HepG2 (cell line): ENCODE results near the gene TFF1. TPM values are rescaled to one million over a fixed set of nuclear protein-coding genes. Genes with fewer than 3 reads are reported as not detected.
A peak's percentile ranks its signal among the peaks of the same experiment; 100 is the strongest.

Source experiments
- ATAD3A ChIP-seq: sonication (generic); formaldehyde crosslinking; IDR thresholded peaks from 2 replicates; pipeline ENCODE4 v1.4.0; 2020; ENCODE audit warnings: missing genetic modification reagents
- HNRNPK ChIP-seq: fragments of 200-400 bp; formaldehyde crosslinking; IDR thresholded peaks from 2 replicates; pipeline ENCODE4 v1.6.1; 2018; ENCODE audit warnings: low read length, low read depth, moderate library complexity, mild to moderate bottlenecking; ENCODE audit not compliant: poor library complexity, severe bottlenecking
- NFAT5 ChIP-seq: sonication (generic); formaldehyde crosslinking; IDR thresholded peaks from 2 replicates; pipeline ENCODE4 v1.4.0; 2020; ENCODE audit warnings: missing genetic modification reagents
- ZBTB4 ChIP-seq: sonication (generic); formaldehyde crosslinking; IDR thresholded peaks from 2 replicates; pipeline ENCODE4 v1.4.0; 2020; ENCODE audit warnings: missing genetic modification reagents, mild to moderate bottlenecking, borderline replicate concordance
- polyA plus RNA-seq, 8 experiments: library from polyadenylated mRNA; depleted of rRNA in 3 of 8; stranded (reverse) in 7 of 8; unstranded in 1 of 8; fragments of >200 nt; fragmentation: Illumina TruSeq in 4 of 8; extraction: Trizol in 4 of 8; gene quantifications; 2 replicates each; pipeline versions ENCODE4 v1.2.1 to v1.2.3, GENCODE V29; 2011 to 2016; ENCODE audit warnings: low read depth in 4 of 8, missing spikeins in 1 of 8, mixed read lengths in 1 of 8; ENCODE audit not compliant: insufficient read depth in 1 of 8
- total RNA-seq, 5 experiments: library from RNA; depleted of rRNA; stranded (reverse); fragments of >200 nt; fragmentation: Illumina TruSeq; extraction: Trizol; gene quantifications; 2 replicates each; pipeline ENCODE4 v1.2.3, GENCODE V29; 2016; ENCODE audit warnings: low read depth in 1 of 5

TFF1 gene
- total and polyA plus RNA-seq, 2 of the 13 experiments (the other 11 are each of a cell fraction or from before 2014, with no cell fraction given), result 0.24 to 19.4 TPM

GRCh38 chr21:42386034-42386591 lies 19.8 kb upstream of the TFF1 start (continued):
- no peak for TF ChIP-seq NFAT5 (CRISPR knock-in tag)
- TF ChIP-seq ZBTB4 (CRISPR knock-in tag), result 0 out of 2 replicates have a peak, but pooled peaks have one; percentile 71
- no peak for TF ChIP-seq HNRNPK
- no peak for TF ChIP-seq ATAD3A (CRISPR knock-in tag)
